Keratinocyte (primary cell): ENCODE measurements around the gene LPCAT1. TPM values are rescaled to one million over a fixed set of nuclear protein-coding genes. Genes with fewer than 3 reads are reported as not detected.

Source experiments
- DNase-seq: peaks from one replicate; pipeline ENCODE4 v3.0.0-alpha.2; 2011; ENCODE audit warnings: low read depth, missing footprints, low spot score
- FAIRE-seq: peaks from 2 replicates; lab custom pipeline; 2011; peaks lifted over from hg19 to GRCh38; lab: Jason Lieb, UNC
- H2AFZ ChIP-seq: 2 replicates; pipeline ENCODE4 v1.6.0; 2012; ENCODE audit warnings: low read length, control low read depth, inconsistent platforms; ENCODE audit not compliant: control insufficient read depth
- H3K27ac ChIP-seq: 2 replicates; pipeline ENCODE4 v1.5.1; 2011; ENCODE audit warnings: low read length; ENCODE audit not compliant: control insufficient read depth, insufficient read depth
- H3K27me3 ChIP-seq: 3 replicates; pipeline ENCODE4 v1.6.0; 2011; ENCODE audit warnings: low read length; ENCODE audit not compliant: control insufficient read depth, insufficient read depth; ENCODE audit errors: extremely low read depth
- H3K36me3 ChIP-seq, 2 experiments: 2 replicates in 1 of 2; 3 replicates in 1 of 2; pipeline ENCODE4 v1.5.1; 2011; ENCODE audit warnings: low read length in 2 of 2, mild to moderate bottlenecking in 1 of 2; ENCODE audit not compliant: control insufficient read depth in 2 of 2, insufficient read depth in 2 of 2; ENCODE audit errors: extremely low read depth in 1 of 2
- H3K4me1 ChIP-seq: 3 replicates; pipeline ENCODE4 v1.5.1; 2011; ENCODE audit warnings: low read length; ENCODE audit not compliant: control insufficient read depth, insufficient read depth; ENCODE audit errors: extremely low read depth
- H3K4me2 ChIP-seq: 3 replicates; pipeline ENCODE4 v1.6.0; 2011; ENCODE audit warnings: low read depth, low read length; ENCODE audit not compliant: control insufficient read depth, insufficient read depth; ENCODE audit errors: extremely low read depth
- H3K4me3 ChIP-seq, 3 experiments: fragments of 200-600 bp in 1 of 3; sonication (generic) in 1 of 3; 2 replicates in 2 of 3; 3 replicates in 1 of 3; pipeline ENCODE4 v1.5.1; 2011 to 2016; ENCODE audit warnings: low read length in 3 of 3, mild to moderate bottlenecking in 3 of 3, control low read depth in 2 of 3, inconsistent platforms in 1 of 3, low read depth in 1 of 3, mixed read lengths in 1 of 3, mixed run types in 1 of 3, moderate library complexity in 1 of 3; ENCODE audit not compliant: control insufficient read depth in 2 of 3, insufficient read depth in 2 of 3; ENCODE audit errors: extremely low read depth in 1 of 3
- H3K79me2 ChIP-seq: 2 replicates; pipeline ENCODE4 v1.6.0; 2012; ENCODE audit warnings: low read length; ENCODE audit not compliant: control insufficient read depth, insufficient read depth
- H3K9ac ChIP-seq: 3 replicates; pipeline ENCODE4 v1.6.0; 2011; ENCODE audit warnings: low read length; ENCODE audit not compliant: control insufficient read depth, insufficient read depth; ENCODE audit errors: extremely low read depth
- H3K9me1 ChIP-seq: 3 replicates; pipeline ENCODE4 v1.6.0; 2011; ENCODE audit warnings: low read length; ENCODE audit not compliant: control insufficient read depth, insufficient read depth; ENCODE audit errors: extremely low read depth
- H3K9me3 ChIP-seq: 2 replicates; pipeline ENCODE4 v1.5.1; 2012; ENCODE audit warnings: low read depth, low read length; ENCODE audit not compliant: control insufficient read depth
- H4K20me1 ChIP-seq: 3 replicates; pipeline ENCODE4 v1.6.0; 2011; ENCODE audit warnings: low read length; ENCODE audit not compliant: control insufficient read depth, insufficient read depth; ENCODE audit errors: extremely low read depth
- CTCF ChIP-seq, 3 experiments: IDR thresholded peaks in 1 of 3; conservative IDR thresholded peaks in 1 of 3; optimal IDR thresholded peaks in 1 of 3; 2 replicates in 2 of 3; 3 replicates in 1 of 3; pipeline versions ENCODE3 to v1.5.1; 2011; ENCODE audit warnings: low read length in 3 of 3, mild to moderate bottlenecking in 3 of 3, moderate library complexity in 2 of 3, control low read depth in 1 of 3, inconsistent platforms in 1 of 3; ENCODE audit not compliant: insufficient read depth in 2 of 3; ENCODE audit errors: extremely low read depth in 1 of 3
- EZH2 ChIP-seq: IDR thresholded peaks from one replicate; pipeline ENCODE4 v1.6.1; 2012; ENCODE audit warnings: inconsistent platforms, mild to moderate bottlenecking, low read length, moderate library complexity
- dilution Hi-C: fragments of 300-500 bp; cut with MboI; formaldehyde crosslinking; loops from one replicate; pipeline ENCODE4 v1.7.0; 2020; ENCODE audit warnings: low sequenced_read_pairs; ENCODE audit not compliant: extremely low pct_ligation_motif_present
- polyA plus RNA-seq, 5 experiments: library from polyadenylated mRNA; depleted of rRNA in 3 of 5; stranded (reverse) in 3 of 5; stranded (forward) in 1 of 5; unstranded in 1 of 5; fragments of >200 nt; gene quantifications; 1 replicate in 1 of 5; 2 replicates in 3 of 5; 3 replicates in 1 of 5; pipeline versions ENCODE4 v1.2.1 to v1.2.3, GENCODE V29; 2011 to 2012; ENCODE audit warnings: missing spikeins in 2 of 5, low read depth in 1 of 5, low replicate concordance in 1 of 5

The LPCAT1 gene
- polyA plus RNA-seq, 1 donor (not counting 4 experiments of a cell fraction or from before 2014, with no cell fraction given): 32.9 TPM

GRCh38 chr5:1428107-1428506 lies 95.7 kb downstream of the LPCAT1 start:
- TF ChIP-seq EZH2 (no peak), CTCF (optimal IDR thresholded peaks at IDR 0.05 in 1 of 3, IDR thresholded peaks at IDR 0.05 in 1 of 3, conservative IDR thresholded peaks at IDR 0.05 in 1 of 3; ENCODE audit: extremely low read depth in 1 of 3, insufficient read depth in 2 of 3, low read length in 3 of 3) (no peak)
- H3K27me3 ChIP-seq: no peaks in the 10 kb centered on the region
- no peak for FAIRE-seq
- no peaks in the 10 kb centered on the region for H3K36me3 ChIP-seq
- H3K9ac ChIP-seq: no peak overlapping the region
- H2AFZ ChIP-seq: no peak overlapping the region
- no peak overlapping the region for H3K4me2 ChIP-seq
- H3K4me1 ChIP-seq: no peaks in the 10 kb centered on the region
- no peaks in the 10 kb centered on the region for H3K9me1 ChIP-seq
- no peak for DNase-seq
- H3K27ac ChIP-seq: no peak overlapping the region
- no peaks in the 10 kb centered on the region for H3K79me2 ChIP-seq
- dilution Hi-C loops: no loop called here
- H4K20me1 ChIP-seq: no peaks in the 10 kb centered on the region
- H3K4me3 ChIP-seq: no peak overlapping the region
- H3K9me3 ChIP-seq: peaks cover 8% of the 10 kb centered on the region

GRCh38 chr5:1424716-1425115 lies 99.0 kb downstream of the LPCAT1 start:
- Histone ChIP-seq H3K4me2 (no peak overlapping the region), H3K36me3 (no peaks in the 10 kb centered on the region), H3K79me2 (no peaks in the 10 kb centered on the region), H3K4me1 (no peaks in the 10 kb centered on the region), H2AFZ (no peak overlapping the region), H3K9ac (no peak overlapping the region), H3K9me1 (no peaks in the 10 kb centered on the region), H4K20me1 (no peaks in the 10 kb centered on the region), H3K27ac (no peak overlapping the region), H3K27me3 (no peaks in the 10 kb centered on the region), H3K4me3 (no peak overlapping the region), H3K9me3 (peaks cover 8% of the 10 kb centered on the region)
- TF ChIP-seq CTCF (optimal IDR thresholded peaks at IDR 0.05 in 1 of 3, IDR thresholded peaks at IDR 0.05 in 1 of 3, conservative IDR thresholded peaks at IDR 0.05 in 1 of 3; ENCODE audit: extremely low read depth in 1 of 3, insufficient read depth in 2 of 3, low read length in 3 of 3): no peak
- TF ChIP-seq EZH2: no peak
- dilution Hi-C loops: no loop called here
- DNase-seq (no peak), FAIRE-seq (no peak)
